Measurements from ENCODE around the gene TACSTD2.

The TACSTD2 gene

DNA sequence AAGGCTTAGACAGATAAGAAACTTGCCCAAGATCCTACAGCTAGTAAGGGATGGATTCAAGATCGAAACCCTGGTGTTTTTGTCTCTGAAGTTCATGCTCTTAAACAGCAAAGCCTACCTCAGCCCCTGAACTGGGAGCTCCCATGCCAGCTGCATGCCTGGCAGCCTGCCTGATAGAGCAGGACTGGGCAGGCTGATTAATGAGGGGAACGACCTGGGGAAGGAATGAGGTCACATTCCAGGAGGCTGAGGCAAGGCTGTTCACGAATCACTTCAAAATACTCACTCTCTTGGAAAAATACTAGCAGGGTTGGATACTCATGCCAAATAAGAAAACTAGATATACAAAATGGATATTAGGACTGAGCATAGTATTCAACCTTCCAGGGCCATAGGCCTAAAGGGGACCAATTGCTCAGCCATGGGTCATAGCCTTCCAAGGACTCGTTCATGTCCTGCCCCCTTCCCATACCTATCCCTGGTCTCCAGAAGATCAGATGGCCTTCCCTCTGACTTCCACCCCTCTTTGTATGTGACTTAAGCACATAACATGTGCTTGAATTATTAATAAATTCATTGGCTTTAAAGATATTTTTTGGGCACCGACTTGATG, 15.6 kb upstream of the TACSTD2 start:
- no peak for DNase-seq
- no peak overlapping the region for H2AFZ ChIP-seq (ENCODE audit: low read depth, low read length)
- no peak overlapping the region for H3K27ac ChIP-seq (ENCODE audit: low read length)

DNA sequence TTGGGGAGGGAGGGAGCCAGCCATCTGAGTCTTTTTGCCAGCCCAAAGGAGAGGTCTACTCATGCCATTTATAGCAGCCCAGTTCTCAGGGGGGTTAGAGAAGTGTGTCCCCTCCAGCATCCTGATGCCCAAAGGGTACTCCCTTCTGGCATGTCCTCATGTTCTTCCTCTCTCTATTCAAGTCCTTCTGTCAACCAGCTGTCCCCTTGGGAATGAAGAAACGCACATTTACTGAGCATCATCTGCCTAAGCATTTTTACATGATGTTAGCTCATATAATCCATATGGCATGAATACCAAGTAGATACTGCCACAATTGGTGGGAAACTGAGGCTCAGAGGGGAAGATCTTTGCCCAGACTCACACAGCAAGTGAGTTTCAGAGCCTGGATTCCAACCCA, 14.8 kb upstream of the TACSTD2 start:
- H3K4me2 ChIP-seq (ENCODE audit: insufficient read depth, low read length), result no peak overlapping the region
- H3K27me3 ChIP-seq (ENCODE audit: insufficient read depth, low read length, poor library complexity), result no peaks in the 10 kb centered on the region
- H3K27ac ChIP-seq (ENCODE audit: low read length), result no peak overlapping the region
- H3K4me1 ChIP-seq (ENCODE audit: insufficient read depth, low read length), result no peaks in the 10 kb centered on the region
- no peaks in the 10 kb centered on the region for H3K36me3 ChIP-seq (ENCODE audit: insufficient read depth, low read length)
- H3K79me2 ChIP-seq (ENCODE audit: insufficient read depth, low read length), result no peaks in the 10 kb centered on the region
- H3K9ac ChIP-seq (ENCODE audit: low read depth, low read length), result no peak overlapping the region
- no peak overlapping the region for H3K4me3 ChIP-seq (ENCODE audit: low read depth in 1 of 2, low read length in 2 of 2)
- DNase-seq (no peak), ATAC-seq (ENCODE audit: insufficient read depth, low read depth) (no peak)
- no peaks in the 10 kb centered on the region for H4K20me1 ChIP-seq (ENCODE audit: insufficient read depth, low read length)
- no peak overlapping the region for H2AFZ ChIP-seq (ENCODE audit: low read depth, low read length)
- H3K9me3 ChIP-seq (ENCODE audit: insufficient read depth, low read length, severe bottlenecking), result no peaks in the 10 kb centered on the region
- TF ChIP-seq CTCF (IDR thresholded peaks at IDR 0.05; ENCODE audit: borderline replicate concordance, extremely low read depth, low read length, poor library complexity, severe bottlenecking) (no peak), EZH2 (IDR thresholded peaks at IDR 0.05; ENCODE audit: borderline replicate concordance, low read depth, low read length, severe bottlenecking) (no peak)

More for the DNA sequence above, 15.6 kb upstream of the TACSTD2 start:
- H3K9me3 ChIP-seq (ENCODE audit: insufficient read depth, low read length, severe bottlenecking), result no peaks in the 10 kb centered on the region
- ATAC-seq (ENCODE audit: insufficient read depth, low read depth), result no peak
- no peak overlapping the region for H3K4me3 ChIP-seq (ENCODE audit: low read depth in 1 of 2, low read length in 2 of 2)
- H3K36me3 ChIP-seq (ENCODE audit: insufficient read depth, low read length), result no peaks in the 10 kb centered on the region
- no peak overlapping the region for H3K4me2 ChIP-seq (ENCODE audit: insufficient read depth, low read length)
- TF ChIP-seq CTCF (IDR thresholded peaks at IDR 0.05; ENCODE audit: borderline replicate concordance, extremely low read depth, low read length, poor library complexity, severe bottlenecking) (no peak), EZH2 (IDR thresholded peaks at IDR 0.05; ENCODE audit: borderline replicate concordance, low read depth, low read length, severe bottlenecking) (no peak)
- no peak overlapping the region for H3K9ac ChIP-seq (ENCODE audit: low read depth, low read length)
- H4K20me1 ChIP-seq (ENCODE audit: insufficient read depth, low read length), result no peaks in the 10 kb centered on the region
- no peaks in the 10 kb centered on the region for H3K79me2 ChIP-seq (ENCODE audit: insufficient read depth, low read length)
- no peaks in the 10 kb centered on the region for H3K4me1 ChIP-seq (ENCODE audit: insufficient read depth, low read length)
- H3K27me3 ChIP-seq (ENCODE audit: insufficient read depth, low read length, poor library complexity), result no peaks in the 10 kb centered on the region

- no peaks in the 10 kb centered on the region for H3K4me1 ChIP-seq (ENCODE audit: insufficient read depth, low read length)
- no peaks in the 10 kb centered on the region for H3K36me3 ChIP-seq (ENCODE audit: insufficient read depth, low read length)
- peaks cover 3% of the 10 kb centered on the region for H3K27me3 ChIP-seq (ENCODE audit: insufficient read depth, low read length, poor library complexity)
- H3K4me3 ChIP-seq (ENCODE audit: low read depth in 1 of 2, low read length in 2 of 2), result no peak overlapping the region
- DNase-seq (no peak), ATAC-seq (ENCODE audit: insufficient read depth, low read depth) (no peak)
- H3K9ac ChIP-seq (ENCODE audit: low read depth, low read length), result no peak overlapping the region
- H3K27ac ChIP-seq (ENCODE audit: low read length), result no peak overlapping the region
- H4K20me1 ChIP-seq (ENCODE audit: insufficient read depth, low read length), result no peaks in the 10 kb centered on the region
- H3K9me3 ChIP-seq (ENCODE audit: insufficient read depth, low read length, severe bottlenecking), result no peaks in the 10 kb centered on the region
- H3K4me2 ChIP-seq (ENCODE audit: insufficient read depth, low read length), result no peak overlapping the region
- no peak overlapping the region for H2AFZ ChIP-seq (ENCODE audit: low read depth, low read length)
- TF ChIP-seq EZH2 (IDR thresholded peaks at IDR 0.05; ENCODE audit: borderline replicate concordance, low read depth, low read length, severe bottlenecking), result no peak
- no peak for TF ChIP-seq CTCF (IDR thresholded peaks at IDR 0.05; ENCODE audit: borderline replicate concordance, extremely low read depth, low read length, poor library complexity, severe bottlenecking)
- no peaks in the 10 kb centered on the region for H3K79me2 ChIP-seq (ENCODE audit: insufficient read depth, low read length)
Measured at GRCh38 chr1:58590019-58590418, 13.0 kb upstream of the TACSTD2 start.
